Fibroblast of gingiva (primary cell): Measurements from ENCODE around the gene ZNF512.
"Not testable (repeated sequence)": the region's sequence is repeated elsewhere in the genome, so short reads cannot be mapped to it uniquely, and the experiment has no call there.

ENCODE experiments used
- DNase-seq: peaks from one replicate; pipeline ENCODE4 v3.0.0-alpha.2; 2011; ENCODE audit warnings: low read depth

Gene ZNF512

GRCh38 chr2:27582129-27582694 lies 630 bp upstream of the ZNF512 start:
- no peak for DNase-seq

DNA sequence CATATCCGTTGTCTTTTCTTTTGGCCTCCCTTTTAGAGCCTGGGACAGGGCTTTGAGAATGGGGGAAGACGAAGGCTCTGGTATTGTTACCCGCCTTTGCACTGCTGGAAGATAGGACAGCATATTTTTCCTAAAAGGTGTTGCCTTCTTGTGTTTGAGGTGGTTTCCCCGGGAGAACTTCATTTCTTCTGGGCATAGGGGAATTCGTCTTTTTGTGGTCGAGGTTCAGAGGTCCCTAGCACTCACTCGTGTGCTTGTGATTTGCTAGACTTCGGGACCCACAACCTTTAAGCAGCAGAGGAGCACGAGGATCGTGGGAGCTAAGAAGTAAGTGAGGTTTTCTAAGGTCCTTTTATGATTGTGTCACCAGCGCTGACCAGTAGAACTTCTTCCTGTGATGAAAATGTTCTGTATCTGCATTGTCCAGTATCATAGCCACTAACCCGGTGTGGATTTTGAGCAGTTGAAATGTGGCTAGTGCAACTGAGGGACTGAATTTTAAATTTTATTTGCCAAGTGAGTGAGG lies 611 bp downstream of the ZNF512 start:
- DNase-seq = no peak

DNA sequence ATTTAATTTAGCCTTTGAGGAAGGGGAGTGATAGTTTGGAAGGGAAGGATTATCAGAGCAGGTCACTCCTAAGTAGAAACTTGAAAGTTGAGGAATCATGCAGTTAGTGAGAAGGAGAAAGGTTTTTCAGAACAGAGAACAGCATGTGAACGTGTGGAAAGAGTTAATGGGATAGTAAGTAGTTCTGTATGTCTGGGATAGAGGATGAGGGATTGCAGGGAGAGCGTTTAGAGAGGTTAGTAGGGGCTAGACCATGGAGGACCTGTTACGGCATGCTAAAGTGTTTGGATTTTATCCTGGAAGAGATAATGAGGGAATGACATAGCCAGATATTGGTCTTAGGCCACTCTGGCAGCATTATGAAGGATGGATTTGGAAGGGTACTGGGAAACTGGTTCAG lies 1.8 kb downstream of the ZNF512 start:
- DNase-seq = no peak

- DNase-seq = no peak
Measured at GRCh38 chr2:27587025-27587424, 4.2 kb downstream of the ZNF512 start.

GRCh38 chr2:27588308-27588707 lies 5.5 kb downstream of the ZNF512 start:
- no peak for DNase-seq

GRCh38 chr2:27591745-27592144 lies 8.9 kb downstream of the ZNF512 start:
- DNase-seq = peak; percentile 64

DNA sequence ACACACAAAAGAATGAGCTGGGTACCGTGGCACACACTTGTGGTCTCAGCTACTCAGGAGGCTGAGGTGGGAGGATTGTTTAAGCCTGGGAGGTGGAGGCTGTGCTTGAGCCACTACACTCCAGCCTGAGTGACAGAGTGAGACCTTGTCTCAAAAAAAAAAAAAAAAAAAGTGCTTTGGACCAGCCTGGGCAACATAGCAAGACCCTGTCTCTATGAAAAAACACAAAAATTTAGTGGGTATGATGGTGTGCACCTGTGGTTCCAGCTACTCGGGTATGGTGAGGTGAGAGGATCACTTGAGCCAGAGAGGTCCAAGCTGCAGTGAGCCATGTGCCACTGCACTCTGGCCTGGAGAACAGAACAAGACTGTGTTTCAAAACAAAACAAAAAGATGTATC lies 10.4 kb downstream of the ZNF512 start:
- DNase-seq = no peak

DNA sequence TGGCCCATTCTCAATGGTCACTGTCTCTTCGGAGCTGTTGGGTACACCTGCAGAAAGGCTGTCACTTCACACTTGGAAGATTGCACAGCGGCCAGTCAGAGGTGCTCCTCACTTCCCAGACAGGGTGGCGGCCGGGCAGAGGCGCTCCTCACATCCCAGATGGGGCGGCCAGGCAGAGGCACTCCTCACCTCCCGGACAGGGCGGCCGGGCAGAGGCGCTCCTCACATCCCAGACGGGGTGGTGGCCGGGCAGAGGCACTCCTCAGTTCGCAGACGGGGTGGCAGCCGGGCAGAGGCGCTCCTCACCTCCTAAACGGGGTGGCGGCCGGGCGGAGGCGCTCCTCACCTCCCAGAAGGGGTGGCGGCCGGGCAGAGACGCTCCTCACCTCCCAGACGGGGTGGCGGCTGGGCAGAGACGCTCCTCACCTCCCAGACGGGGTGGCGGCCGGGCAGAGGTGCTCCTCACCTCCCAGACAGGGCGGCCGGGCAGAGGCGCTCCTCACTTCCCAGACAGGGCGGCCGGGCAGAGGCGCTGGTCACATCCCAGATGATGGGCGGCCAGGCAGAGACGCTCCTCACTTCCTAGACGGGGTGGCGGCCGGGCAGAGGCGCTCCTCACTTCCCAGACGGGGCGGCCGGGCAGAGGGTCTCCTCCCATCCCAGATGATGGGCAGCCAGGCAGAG lies 11.3 kb downstream of the ZNF512 start:
- DNase-seq = not testable (repeated sequence)

- not testable (repeated sequence) for DNase-seq
Measured at GRCh38 chr2:27595412-27595811, 12.6 kb downstream of the ZNF512 start.

- no peak for DNase-seq
Measured at GRCh38 chr2:27596627-27597026, 13.8 kb downstream of the ZNF512 start.

GRCh38 chr2:27606611-27607010 lies 23.8 kb downstream of the ZNF512 start:
- no peak for DNase-seq

DNA sequence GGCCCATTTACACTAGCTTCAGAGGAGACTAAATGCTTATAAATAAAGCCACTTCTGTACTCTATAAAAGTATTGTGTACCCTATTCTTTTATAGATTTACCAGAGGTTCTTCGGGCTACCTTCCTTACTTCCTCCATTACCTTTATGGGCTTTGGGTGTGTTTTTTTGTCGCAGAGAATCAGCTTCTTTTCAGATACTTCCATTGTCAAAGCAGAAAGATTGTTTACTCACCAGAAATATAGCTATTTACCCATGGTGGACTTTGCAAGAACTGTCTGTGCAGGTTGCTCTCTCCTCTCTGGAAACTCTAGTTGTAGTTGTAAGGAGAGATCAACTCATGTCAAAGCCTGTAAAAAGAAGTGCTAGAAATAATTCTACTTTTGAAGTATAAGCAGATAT lies 31.1 kb downstream of the ZNF512 start:
- no peak for DNase-seq

GRCh38 chr2:27615316-27615715 lies 32.5 kb downstream of the ZNF512 start:
- DNase-seq = no peak

DNA sequence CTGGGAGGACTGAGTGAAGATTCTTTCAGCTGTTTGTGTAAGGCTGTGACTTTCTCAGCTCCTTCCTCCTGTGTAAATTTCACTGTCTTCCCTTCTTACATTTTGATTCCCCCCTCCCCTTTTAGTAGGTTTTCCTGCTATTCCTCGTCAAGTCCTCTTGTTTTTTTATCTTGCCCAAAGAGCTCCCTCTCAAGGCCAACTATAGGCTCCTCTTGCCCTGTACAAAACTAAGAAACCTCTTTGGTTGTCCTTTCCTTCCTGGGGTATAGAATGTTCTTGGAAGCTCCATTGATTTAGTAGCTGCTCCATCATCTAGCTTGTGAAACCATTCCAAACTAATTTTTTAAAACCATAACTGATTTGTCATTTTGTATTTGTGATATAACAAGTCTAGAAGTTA lies 38.7 kb downstream of the ZNF512 start:
- DNase-seq = no peak

DNA sequence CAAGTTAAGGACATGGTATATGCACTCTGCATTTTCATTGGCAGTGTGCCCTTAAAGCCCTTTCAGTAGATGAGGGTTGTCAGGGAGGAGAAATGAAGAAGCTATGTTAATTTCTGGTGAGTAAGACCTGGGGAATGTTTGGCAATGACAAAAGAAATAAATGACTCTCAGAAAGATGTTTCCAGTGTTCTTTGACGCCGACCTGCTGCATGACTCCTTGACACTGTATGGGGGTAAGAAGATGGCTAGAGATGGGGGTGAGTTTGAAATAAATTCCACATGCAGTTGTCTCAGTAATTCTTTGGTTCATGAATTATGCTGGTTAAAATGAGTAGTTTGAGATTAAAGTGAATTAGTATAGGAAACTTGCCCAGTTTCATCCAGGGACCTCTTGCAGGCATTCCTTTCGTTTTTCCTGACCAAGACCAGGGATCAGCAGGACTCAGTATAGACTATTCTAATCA lies 40.1 kb downstream of the ZNF512 start:
- DNase-seq = peak; percentile 64

DNA sequence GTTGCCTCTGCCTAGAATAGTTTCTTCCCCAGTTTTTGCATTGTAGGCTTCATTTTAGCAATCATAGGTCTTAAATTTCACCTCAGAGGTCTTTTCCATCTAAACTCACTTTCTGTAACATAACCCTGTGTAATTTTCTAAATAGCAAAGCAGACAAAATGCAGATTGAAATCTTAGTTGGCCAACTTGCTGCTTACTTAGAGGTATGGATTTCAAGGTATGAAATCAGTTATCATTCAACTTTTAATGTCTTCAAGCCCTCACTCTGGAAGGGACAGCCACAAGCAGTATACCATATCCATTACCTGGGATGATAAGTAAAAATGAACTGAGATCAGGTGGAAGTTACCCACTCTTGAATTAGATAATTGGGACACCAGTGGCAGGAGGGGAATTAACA lies 42.1 kb downstream of the ZNF512 start:
- no peak for DNase-seq

DNA sequence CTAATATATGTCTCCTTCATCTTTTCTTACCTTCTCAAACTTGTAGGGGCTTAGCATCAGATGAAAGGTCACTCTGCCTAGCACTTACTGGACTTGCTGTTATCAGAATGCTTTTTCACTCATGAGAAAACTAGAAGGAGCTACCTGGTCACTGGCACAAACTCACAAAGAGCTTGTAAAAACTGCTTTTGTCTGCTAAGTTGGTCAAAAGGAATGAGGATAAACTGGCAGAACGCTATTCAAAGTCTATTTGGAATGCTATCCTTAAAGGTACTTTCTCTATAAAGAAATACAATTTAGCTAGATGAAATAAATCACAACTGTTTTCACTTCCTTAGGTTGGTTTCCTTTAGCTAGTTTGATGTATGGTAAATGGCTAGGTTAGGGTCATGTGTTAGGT lies 43.5 kb downstream of the ZNF512 start:
- not testable (repeated sequence) for DNase-seq

GRCh38 chr2:27626921-27627320 lies 44.1 kb downstream of the ZNF512 start:
- DNase-seq = not testable (repeated sequence)

DNA sequence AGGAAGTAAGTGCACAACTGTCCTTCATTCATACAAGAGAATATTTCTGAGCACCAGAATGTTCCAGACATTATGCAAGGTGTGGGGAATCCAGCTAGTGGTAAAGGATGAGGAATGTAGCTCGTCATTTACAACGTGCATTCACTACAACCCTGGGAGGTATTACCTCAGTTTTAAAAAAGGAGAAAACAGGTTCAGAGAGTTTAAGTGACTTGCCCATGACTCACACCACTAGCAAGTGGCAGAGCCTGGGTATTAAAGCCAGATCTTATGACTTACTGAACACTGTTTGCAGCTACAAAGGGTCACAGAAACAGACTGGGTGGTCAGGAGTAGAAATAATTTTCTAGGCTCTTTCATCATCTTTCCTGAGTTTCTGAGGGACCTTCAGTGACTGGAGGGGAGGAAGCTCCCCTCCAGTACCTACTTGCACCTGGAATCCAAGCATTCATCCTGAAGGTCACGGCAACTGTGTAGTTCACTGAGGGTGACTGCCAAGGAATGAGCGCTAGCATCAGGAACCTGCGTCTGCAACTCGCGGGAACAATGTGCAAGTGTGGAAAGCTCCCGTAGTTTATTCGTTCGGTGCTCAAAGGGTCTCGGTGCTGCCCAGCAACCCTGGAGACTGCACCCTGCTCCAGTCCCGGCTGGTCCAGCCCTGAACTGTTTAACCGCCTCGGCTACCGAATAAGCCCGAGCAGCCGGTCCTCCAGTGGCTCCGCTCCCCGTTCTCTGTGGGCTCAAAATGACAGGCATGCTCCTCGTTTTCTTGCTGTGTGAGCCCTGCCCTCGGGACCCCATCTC lies 45.3 kb downstream of the ZNF512 start:
- peak; percentile 74 for DNase-seq

GRCh38 chr2:27628767-27629709 lies 46.2 kb downstream of the ZNF512 start, which contains the start of the genes CCDC121 and GPN1:
Gene CCDC121, minus strand, starts transcription at chr2:27629012. Its CDS starts 1,213 bp downstream, at chr2:27627799.
Gene GPN1, plus strand, starts transcription at chr2:27629050. Its CDS starts 9 bp downstream, at chr2:27629059.
- DNase-seq = peak; percentile 90

- DNase-seq = not testable (repeated sequence)
Measured at GRCh38 chr2:27630257-27630656, 47.4 kb downstream of the ZNF512 start.
